GM18520 (cell line): Measurements from ENCODE around the gene AFMID.
"Not testable (repeated sequence)": the region's sequence is repeated elsewhere in the genome, so short reads cannot be mapped to it uniquely, and the experiment has no call there.

Experiments used
- ATAC-seq: cut with Tn5 transposase; IDR thresholded peaks from one replicate; pipeline ENCODE4 v1.9.1; 2021; ENCODE audit not compliant: unreplicated experiment

The AFMID gene

GRCh38 chr17:78219396-78220150 lies 32.4 kb downstream of the AFMID start:
- no peak for ATAC-seq

- ATAC-seq, result no peak
Observed at GRCh38 chr17:78223061-78223460, 35.9 kb downstream of the AFMID start.

GRCh38 chr17:78223765-78224164 lies 36.6 kb downstream of the AFMID start:
- no peak for ATAC-seq

- no peak for ATAC-seq
Observed at GRCh38 chr17:78224231-78225087, 37.3 kb downstream of the AFMID start.

- no peak for ATAC-seq
Observed at GRCh38 chr17:78225088-78225865, 38.1 kb downstream of the AFMID start.

- no peak for ATAC-seq
Observed at GRCh38 chr17:78226055-78226758, 39.0 kb downstream of the AFMID start.

- ATAC-seq, result no peak
Observed at GRCh38 chr17:78226759-78227454, 39.7 kb downstream of the AFMID start.

- ATAC-seq, result no peak
Observed at GRCh38 chr17:78227455-78227916, 40.3 kb downstream of the AFMID start.

- ATAC-seq, result no peak
Observed at GRCh38 chr17:78228176-78228575, 41.0 kb downstream of the AFMID start.

GRCh38 chr17:78230252-78230962 lies 43.2 kb downstream of the AFMID start:
- no peak for ATAC-seq

- ATAC-seq, result no peak
Observed at GRCh38 chr17:78230996-78231935, 44.1 kb downstream of the AFMID start, which contains the start of gene TMEM235. Gene TMEM235 (plus strand): TSS chr17:78231631. CDS start chr17:78232024, 393 bp downstream.

GRCh38 chr17:78231991-78232858 lies 45.1 kb downstream of the AFMID start:
- no peak for ATAC-seq

- no peak for ATAC-seq
Observed at GRCh38 chr17:78232859-78233173, 45.7 kb downstream of the AFMID start.

GRCh38 chr17:78233678-78234077 lies 46.5 kb downstream of the AFMID start:
- ATAC-seq, result no peak

GRCh38 chr17:78234261-78234865 lies 47.2 kb downstream of the AFMID start:
- no peak for ATAC-seq

GRCh38 chr17:78235022-78235421 lies 47.9 kb downstream of the AFMID start:
- not testable (repeated sequence) for ATAC-seq

- no peak for ATAC-seq
Observed at GRCh38 chr17:78235885-78236284, 48.7 kb downstream of the AFMID start.
